Activated CD8-positive, alpha-beta memory T cell treated with anti-CD3 and anti-CD28 coated beads, Interleukin-2, amount 50 U/mL, for 48 hours (primary cell): ENCODE data around the gene DDIT3.

Source experiments
- DNase-seq: peaks from one replicate; pipeline ENCODE4 v3.0.0-alpha.2; 2020

The DDIT3 gene

GRCh38 chr12:57479376-57480115 lies 40.8 kb downstream of the DDIT3 start, which contains the start of gene ARHGAP9:
ARHGAP9 (minus strand) TSS chr12:57479866; CDS start chr12:57479406, 460 bp downstream.
- peak; percentile 71 for DNase-seq

DNA sequence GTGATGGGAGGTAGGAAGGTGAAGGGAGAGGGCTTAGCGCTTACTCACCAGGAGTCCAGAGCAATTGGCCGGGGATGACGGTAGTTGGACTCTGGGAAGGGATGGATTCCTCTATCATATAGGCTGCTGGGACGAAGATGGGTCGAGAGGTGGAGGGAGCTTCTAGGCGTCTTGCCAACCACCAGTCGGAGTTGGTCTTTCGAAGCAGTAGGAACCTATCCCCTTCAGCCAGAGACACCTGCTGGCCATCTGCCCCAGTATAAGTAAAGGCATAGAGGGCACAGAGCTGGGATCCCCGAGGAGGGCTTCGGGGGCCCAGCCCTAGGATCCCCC lies 41.3 kb downstream of the DDIT3 start:
- DNase-seq = no peak

DNA sequence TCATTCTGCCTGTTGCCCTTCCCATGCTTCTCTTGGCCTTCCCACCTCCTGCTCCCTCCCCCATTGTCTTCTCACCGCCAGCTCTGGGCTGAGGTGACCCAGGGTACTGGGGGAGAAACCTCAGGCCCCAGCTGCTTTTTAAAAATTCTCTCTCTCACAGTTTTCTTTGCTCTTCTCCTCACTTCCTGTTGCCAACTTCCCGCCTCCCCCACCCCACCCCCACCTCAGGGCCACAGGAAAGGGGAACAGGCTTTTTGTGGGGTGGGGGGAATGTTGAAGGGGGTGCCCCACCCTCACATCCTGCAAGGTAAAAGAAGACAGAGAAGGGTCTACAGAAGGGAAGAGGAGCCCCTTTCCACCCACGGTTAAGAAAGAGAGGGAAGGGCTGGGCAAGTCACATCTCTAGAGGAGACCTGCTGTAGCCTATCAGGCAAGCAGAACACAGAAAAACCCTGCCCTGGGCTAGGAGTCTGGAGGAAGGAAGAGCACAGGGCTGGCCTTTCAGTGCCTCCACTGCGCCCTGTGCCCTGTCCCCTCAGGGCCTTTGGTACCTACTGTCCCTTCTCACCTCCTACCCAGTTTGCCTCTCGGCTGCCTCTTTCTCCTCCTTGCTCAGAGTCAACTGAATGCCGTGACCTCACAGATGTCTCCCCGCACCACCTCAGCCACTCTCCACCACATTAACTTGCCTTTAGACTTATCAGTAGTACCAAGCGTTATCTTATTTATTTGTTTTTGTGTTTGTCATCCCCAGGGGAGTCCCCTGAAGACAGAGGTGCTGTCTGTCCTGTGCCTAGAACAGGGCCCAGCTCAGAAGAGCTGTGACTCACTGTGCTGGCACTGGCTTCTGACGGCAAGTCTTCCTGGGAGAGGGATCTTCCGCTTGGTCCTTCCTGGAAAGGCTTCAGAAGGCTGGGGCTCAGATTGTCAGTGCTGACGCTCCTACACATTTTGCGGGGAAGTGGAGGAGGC lies 42.3 kb downstream of the DDIT3 start:
- DNase-seq = no peak

GRCh38 chr12:57476993-57477709 lies 43.2 kb downstream of the DDIT3 start:
- DNase-seq = no peak

- DNase-seq = peak; percentile 88
Observed at GRCh38 chr12:57476162-57476992, 43.9 kb downstream of the DDIT3 start.

DNA sequence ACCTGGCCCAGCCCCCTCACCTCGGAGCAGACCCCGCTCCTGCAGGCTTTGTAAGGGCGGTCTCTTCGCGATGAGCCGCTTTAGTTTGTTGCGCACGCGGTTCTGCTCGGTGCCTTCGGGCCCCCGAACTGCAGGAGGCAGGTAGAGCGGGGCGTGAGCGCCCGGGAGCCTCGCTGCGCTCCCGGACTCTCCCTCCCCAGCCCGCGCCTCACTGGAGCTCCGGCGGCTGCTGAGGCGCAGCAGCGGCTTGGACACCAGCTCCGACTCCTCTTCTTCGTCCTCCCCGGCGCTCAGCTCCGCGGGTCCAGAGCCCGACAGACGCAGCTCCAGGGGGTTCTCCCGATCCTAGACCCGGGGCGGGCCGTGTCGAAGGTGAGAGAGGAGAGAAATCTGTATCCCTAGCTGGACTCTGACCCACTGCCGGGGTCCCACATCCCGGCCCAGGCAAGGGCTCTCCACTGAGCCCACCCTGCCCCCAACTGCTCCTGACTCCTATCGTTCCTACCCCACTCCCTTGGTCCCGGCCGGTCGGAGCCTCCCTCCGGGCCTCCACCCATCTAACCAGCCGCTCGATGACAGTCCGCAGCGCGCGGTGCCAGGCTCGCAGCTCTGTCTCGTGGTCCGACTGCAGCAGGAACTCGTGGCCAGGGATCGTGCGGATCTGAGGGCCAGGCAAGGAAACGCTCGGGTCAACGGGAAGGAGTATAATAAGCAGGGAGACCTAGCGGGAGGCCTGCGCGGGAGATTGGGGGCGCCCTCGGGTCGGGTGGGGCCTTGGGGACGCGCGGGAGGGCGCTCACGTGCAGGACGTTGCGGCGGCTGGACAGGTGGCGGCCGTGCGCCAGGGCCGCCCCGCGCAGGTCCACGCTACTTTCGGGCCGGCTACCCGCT lies 44.8 kb downstream of the DDIT3 start:
- no peak for DNase-seq

GRCh38 chr12:57474862-57475261 lies 45.5 kb downstream of the DDIT3 start:
- DNase-seq = no peak

GRCh38 chr12:57474430-57474829 lies 45.9 kb downstream of the DDIT3 start:
- DNase-seq = no peak

DNA sequence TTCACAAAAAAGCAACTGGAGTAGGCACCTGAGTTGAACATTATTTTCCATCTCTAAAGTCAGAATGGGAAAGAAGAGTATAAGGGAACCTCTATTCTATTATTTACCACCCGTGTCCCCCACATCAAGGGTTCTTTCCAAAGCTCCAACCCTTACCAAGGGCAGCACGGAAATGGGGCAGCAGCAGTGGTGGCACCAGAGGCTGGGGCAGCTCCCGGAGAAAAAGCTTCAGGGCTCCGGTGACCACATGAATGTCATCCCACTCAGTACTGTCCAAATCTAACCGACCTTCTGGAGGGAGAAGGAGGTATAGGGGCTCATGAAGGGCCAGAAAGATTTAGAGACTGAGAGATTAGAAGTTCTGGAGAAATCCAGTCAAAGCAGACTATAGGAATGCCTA lies 46.4 kb downstream of the DDIT3 start:
- DNase-seq = no peak

- no peak for DNase-seq
Observed at GRCh38 chr12:57473392-57473791, 46.9 kb downstream of the DDIT3 start.

GRCh38 chr12:57472391-57472790 lies 47.9 kb downstream of the DDIT3 start:
- no peak for DNase-seq

GRCh38 chr12:57471661-57472060 lies 48.7 kb downstream of the DDIT3 start:
- DNase-seq = no peak

GRCh38 chr12:57470970-57471656 lies 49.2 kb downstream of the DDIT3 start:
- no peak for DNase-seq

DNA sequence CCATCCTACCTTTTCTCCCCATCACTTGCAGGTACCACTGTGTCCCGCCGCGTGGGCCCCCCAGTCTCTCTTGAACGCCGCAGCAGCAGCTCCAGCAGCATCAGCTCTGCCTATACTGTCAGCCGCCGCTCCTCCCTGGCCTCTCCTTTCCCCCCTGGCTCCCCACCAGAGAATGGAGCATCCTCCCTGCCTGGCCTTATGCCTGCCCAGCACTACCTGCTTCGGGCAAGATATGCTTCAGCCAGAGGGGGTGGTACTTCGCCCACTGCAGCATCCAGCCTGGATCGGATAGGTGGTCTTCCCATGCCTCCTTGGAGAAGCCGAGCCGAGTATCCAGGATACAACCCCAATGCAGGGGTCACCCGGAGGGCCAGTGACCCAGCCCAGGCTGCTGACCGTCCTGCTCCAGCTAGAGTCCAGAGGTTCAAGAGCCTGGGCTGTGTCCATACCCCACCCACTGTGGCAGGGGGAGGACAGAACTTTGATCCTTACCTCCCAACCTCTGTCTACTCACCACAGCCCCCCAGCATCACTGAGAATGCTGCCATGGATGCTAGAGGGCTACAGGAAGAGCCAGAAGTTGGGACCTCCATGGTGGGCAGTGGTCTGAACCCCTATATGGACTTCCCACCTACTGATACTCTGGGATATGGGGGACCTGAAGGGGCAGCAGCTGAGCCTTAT lies 49.9 kb downstream of the DDIT3 start:
- DNase-seq = no peak

DNA sequence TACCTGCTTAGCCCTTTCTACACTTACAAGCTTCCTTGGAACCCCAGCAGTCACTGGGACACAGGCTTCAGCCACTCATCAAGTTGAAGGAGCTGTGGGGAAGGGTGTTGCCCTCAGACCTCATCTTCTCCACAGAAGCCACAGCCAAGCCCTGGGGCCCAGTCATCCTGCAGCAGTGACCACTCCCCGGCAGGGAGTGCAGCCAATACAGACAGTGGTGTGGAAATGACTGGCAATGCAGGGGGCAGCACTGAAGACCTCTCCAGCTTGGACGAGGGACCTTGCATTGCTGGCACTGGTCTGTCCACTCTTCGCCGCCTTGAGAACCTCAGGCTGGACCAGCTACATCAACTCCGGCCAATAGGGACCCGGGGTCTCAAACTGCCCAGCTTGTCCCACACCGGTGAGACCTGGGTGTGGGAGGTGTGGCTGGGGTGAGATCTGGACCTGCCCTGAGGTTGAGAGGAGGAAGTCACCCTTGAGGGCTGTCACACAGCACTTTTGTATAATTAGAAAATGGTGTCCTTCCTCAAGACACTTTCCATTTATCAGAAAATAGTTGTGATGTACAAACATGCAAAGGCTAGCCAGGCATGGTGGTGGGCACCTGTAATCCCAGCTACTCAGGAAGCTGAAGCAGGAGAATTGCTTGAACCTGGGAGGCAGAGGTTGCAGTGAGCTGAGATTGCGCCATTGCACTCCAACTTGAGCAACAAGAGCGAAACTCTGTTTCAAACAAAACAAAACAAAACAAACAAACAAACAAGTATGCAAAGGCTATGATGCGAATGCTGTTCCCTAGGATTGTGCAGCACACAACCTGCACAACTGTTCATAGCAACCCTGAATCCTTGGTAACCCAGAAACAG lies 50.8 kb downstream of the DDIT3 start:
- no peak for DNase-seq

- DNase-seq = no peak
Observed at GRCh38 chr12:57467915-57468314, 52.4 kb downstream of the DDIT3 start.

- DNase-seq = no peak
Observed at GRCh38 chr12:57467212-57467874, 53.0 kb downstream of the DDIT3 start.
